Loucy (cell line): ENCODE data around the gene DPY19L1.

Experiments used
- CTCF ChIP-seq: fragments of 200-600 bp; sonication (generic); conservative IDR thresholded peaks from 2 replicates; pipeline ENCODE4 v1.5.1; 2014; ENCODE audit warnings: mild to moderate bottlenecking, antibody characterized with exemption, low read length
- EZH2phosphoT487 ChIP-seq: fragments of 200-600 bp; IDR thresholded peaks from 2 replicates; pipeline ENCODE4 v1.6.1; 2018; ENCODE audit warnings: antibody characterized with exemption, mild to moderate bottlenecking, moderate library complexity, borderline replicate concordance

- TF ChIP-seq CTCF = no peak
- no peak for TF ChIP-seq EZH2phosphoT487
These were observed 6.4 kb downstream of the DPY19L1 start for GRCh38 chr7:35030848-35031247.
